ENCODE measurements around the gene PRKCA. TPM values are rescaled to one million over a fixed set of nuclear protein-coding genes. Genes with fewer than 3 reads are reported as not detected.

The PRKCA gene
- total RNA-seq, 4 donors from 2014 or later = 55.8 to 90.7 (median 66.7) TPM

- Histone ChIP-seq H3K27ac (peak overlapping the region in 2 of 4 donors; percentile 41 to 53), H3K4me1 (peaks cover 0 to 25% (median 7%) of the 10 kb centered on the region in 4 donors), H3K36me3 (no peaks in the 10 kb centered on the region), H3K4me3 (no peak overlapping the region), H3K9me3 (no peaks in the 10 kb centered on the region), H3K27me3 (no peaks in the 10 kb centered on the region)
- TF ChIP-seq, protein P1, sequence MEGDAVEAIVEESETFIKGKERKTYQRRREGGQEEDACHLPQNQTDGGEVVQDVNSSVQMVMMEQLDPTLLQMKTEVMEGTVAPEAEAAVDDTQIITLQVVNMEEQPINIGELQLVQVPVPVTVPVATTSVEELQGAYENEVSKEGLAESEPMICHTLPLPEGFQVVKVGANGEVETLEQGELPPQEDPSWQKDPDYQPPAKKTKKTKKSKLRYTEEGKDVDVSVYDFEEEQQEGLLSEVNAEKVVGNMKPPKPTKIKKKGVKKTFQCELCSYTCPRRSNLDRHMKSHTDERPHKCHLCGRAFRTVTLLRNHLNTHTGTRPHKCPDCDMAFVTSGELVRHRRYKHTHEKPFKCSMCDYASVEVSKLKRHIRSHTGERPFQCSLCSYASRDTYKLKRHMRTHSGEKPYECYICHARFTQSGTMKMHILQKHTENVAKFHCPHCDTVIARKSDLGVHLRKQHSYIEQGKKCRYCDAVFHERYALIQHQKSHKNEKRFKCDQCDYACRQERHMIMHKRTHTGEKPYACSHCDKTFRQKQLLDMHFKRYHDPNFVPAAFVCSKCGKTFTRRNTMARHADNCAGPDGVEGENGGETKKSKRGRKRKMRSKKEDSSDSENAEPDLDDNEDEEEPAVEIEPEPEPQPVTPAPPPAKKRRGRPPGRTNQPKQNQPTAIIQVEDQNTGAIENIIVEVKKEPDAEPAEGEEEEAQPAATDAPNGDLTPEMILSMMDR (IDR thresholded peaks at IDR 0.05) = no peak
- WGBS, 2 donors = 73 to 78% methylated on average over 4 of the region's 4 CpGs
- DNase-seq (ENCODE audit: low spot score in 2 of 2) = no peak
Measured at GRCh38 chr17:66564992-66565465, 262.6 kb downstream of the PRKCA start.

GRCh38 chr17:66567234-66568170 lies 265.1 kb downstream of the PRKCA start:
- 50 to 54% methylated on average over 15 of the region's 15 CpGs for WGBS, 2 donors
- peak overlapping the region in 2 of 4 donors; percentile 40 to 52 for H3K27ac ChIP-seq
- H3K9me3 ChIP-seq = no peaks in the 10 kb centered on the region
- no peaks in the 10 kb centered on the region for H3K36me3 ChIP-seq
- H3K4me1 ChIP-seq = peaks cover 0 to 25% (median 7%) of the 10 kb centered on the region in 4 donors
- peak; percentile 76 to 90 for DNase-seq (ENCODE audit: low spot score in 2 of 2)
- H3K27me3 ChIP-seq = no peaks in the 10 kb centered on the region
- no peak overlapping the region for H3K4me3 ChIP-seq
- TF ChIP-seq EP300 (IDR thresholded peaks at IDR 0.05) = peak in 1 of 2 donors; percentile 76
- no peak for TF ChIP-seq POLR2A (IDR thresholded peaks at IDR 0.05)
- TF ChIP-seq, protein P1 (IDR thresholded peaks at IDR 0.05) = peak; percentile 72 to 86 (median 75)

- 93 to 95% methylated on average over 2 of the region's 2 CpGs for WGBS, 2 donors
- peaks cover 0 to 25% (median 7%) of the 10 kb centered on the region in 4 donors for H3K4me1 ChIP-seq
- DNase-seq (ENCODE audit: low spot score in 2 of 2) = no peak
- no peaks in the 10 kb centered on the region for H3K9me3 ChIP-seq
- no peak overlapping the region for H3K27ac ChIP-seq
- TF ChIP-seq EP300 (IDR thresholded peaks at IDR 0.05) (no peak), POLR2A (IDR thresholded peaks at IDR 0.05) (no peak)
- no peak overlapping the region for H3K4me3 ChIP-seq
- no peaks in the 10 kb centered on the region for H3K27me3 ChIP-seq
- H3K36me3 ChIP-seq = no peaks in the 10 kb centered on the region
Measured at GRCh38 chr17:66569572-66569971, 267.2 kb downstream of the PRKCA start.

DNA sequence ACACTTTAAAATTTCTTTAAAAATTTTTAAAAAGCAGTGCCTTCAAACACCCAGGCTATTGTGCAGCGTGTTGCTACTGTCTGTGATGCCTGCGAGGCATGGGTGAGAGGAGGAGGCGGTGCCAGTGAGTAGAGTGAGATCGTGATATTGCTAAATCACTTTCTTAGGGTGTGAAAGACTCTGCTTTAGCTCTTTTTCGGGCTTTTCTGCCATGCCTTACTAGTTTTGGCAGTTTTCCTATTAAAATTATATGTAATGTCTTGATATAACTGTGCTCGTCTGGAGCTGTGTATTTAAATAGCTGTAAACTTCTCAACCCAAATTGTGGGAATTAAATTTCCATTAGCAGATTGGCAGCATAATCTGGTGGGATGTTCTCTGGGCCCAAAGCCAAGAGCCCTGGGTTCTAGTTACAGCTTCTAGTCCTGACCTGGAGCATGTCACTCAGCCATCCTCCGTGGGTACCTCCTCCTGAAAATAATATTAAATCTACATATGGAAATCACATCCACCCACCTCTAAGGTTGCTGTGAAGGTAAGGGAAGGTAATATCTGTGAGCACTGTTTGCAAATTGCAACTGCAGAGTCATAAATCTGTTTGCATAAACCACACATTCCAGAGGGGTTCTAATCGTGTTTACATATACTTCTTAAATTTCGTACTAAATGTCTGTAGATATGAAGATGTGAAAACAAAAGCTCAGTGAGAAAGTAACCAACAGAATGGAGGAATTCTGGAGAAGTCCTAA lies 268.2 kb downstream of the PRKCA start:
- 63 to 68% methylated on average over 9 of the region's 9 CpGs for WGBS, 2 donors
- Histone ChIP-seq H3K4me1 (peaks cover 0 to 21% (median 7%) of the 10 kb centered on the region in 4 donors), H3K36me3 (no peaks in the 10 kb centered on the region)

DNA sequence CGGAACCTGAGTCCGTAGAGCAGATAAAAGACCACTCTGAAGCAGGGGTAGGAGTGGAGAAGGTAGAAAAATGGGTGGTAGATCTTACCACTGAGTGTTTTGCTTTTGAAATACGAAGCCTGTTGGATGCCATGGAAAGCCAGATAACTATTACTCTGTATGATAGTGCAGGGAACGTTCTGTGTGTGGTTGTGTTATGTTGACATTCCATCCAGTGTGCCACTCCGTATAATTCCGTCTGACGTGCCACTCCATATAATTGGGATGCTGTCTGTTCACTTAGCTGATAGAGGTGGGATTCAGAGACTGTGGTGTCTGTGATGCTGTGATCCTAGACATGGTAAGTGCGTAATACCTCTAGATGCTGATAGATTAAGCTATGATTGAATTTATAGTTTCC lies 269.3 kb downstream of the PRKCA start:
- Histone ChIP-seq H3K4me3 (no peak overlapping the region), H3K9me3 (no peaks in the 10 kb centered on the region), H3K27me3 (no peaks in the 10 kb centered on the region), H3K36me3 (no peaks in the 10 kb centered on the region), H3K4me1 (peaks cover 0 to 15% (median 5%) of the 10 kb centered on the region in 4 donors), H3K27ac (no peak overlapping the region)
- TF ChIP-seq POLR2A (IDR thresholded peaks at IDR 0.05) (no peak), EP300 (IDR thresholded peaks at IDR 0.05) (no peak)
- TF ChIP-seq, protein P1 (IDR thresholded peaks at IDR 0.05) = no peak
- 83 to 94% methylated on average over 8 of the region's 8 CpGs for WGBS, 2 donors
- no peak for DNase-seq (ENCODE audit: low spot score in 2 of 2)

More for the DNA sequence above, 268.2 kb downstream of the PRKCA start:
- Histone ChIP-seq H3K27me3 (no peaks in the 10 kb centered on the region), H3K9me3 (no peaks in the 10 kb centered on the region), H3K4me3 (no peak overlapping the region), H3K27ac (no peak overlapping the region)
- no peak for DNase-seq (ENCODE audit: low spot score in 2 of 2)
- TF ChIP-seq POLR2A (IDR thresholded peaks at IDR 0.05) = no peak
- TF ChIP-seq EP300 (IDR thresholded peaks at IDR 0.05) = no peak
- TF ChIP-seq, protein P1 (IDR thresholded peaks at IDR 0.05) = no peak
